Posterior vena cava (tissue), 2 donors: ENCODE results near the gene ST7. TPM values are rescaled to one million over a fixed set of nuclear protein-coding genes. Genes with fewer than 3 reads are reported as not detected.
"Not testable (repeated sequence)": the region's sequence is repeated elsewhere in the genome, so short reads cannot be mapped to it uniquely, and the experiment has no call there.

Experiments used
- DNase-seq: peaks from one replicate; pipeline ENCODE4 v3.0.0-alpha.2; 2020; ENCODE audit warnings: low spot score
- intact Hi-C, 2 donors: fragments of 100-400 bp; cut with DNase I; formaldehyde crosslinking; loops; one replicate each; pipeline versions ENCODE4 v1.14.1 to v1.14.2; 2022 to 2023
- total RNA-seq, 2 donors: library from RNA; stranded (reverse); fragmentation: NEBNext Ultra II Directional; extraction: Animal tissue kit (Norgen Biotek cat#: 25700); gene quantifications; one replicate each; pipeline ENCODE4 v1.2.1, GENCODE V29; 2021
- donor health status: DM: yes; HTN: yes; CAD: no.
- donor health status: DM: yes; HTN: yes; CAD: no.

ST7 gene
- total RNA-seq, 2 donors from 2014 or later = 14.9 to 16.2 TPM

DNA sequence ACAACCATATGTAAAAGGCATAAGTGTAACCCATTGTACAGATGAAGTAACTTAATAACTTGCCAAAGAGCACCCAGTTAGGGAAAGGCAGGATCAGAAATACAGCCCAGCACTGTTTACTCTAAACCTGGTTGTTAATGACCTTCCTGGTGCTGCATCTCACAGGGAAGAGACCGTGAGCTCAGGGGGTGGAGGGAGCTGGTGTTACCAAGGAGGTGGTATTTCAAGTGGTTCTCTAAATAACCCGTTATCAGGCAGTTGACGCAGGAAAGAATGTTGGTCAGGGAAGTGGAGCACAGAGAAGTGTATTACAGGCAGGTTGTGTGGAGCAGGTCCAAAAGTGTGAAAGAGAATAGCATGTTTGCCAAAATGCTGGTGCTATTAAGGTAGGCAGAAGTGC, 4.4 kb upstream of the ST7 start:
- intact Hi-C loops = no loop called here
- DNase-seq = no peak

DNA sequence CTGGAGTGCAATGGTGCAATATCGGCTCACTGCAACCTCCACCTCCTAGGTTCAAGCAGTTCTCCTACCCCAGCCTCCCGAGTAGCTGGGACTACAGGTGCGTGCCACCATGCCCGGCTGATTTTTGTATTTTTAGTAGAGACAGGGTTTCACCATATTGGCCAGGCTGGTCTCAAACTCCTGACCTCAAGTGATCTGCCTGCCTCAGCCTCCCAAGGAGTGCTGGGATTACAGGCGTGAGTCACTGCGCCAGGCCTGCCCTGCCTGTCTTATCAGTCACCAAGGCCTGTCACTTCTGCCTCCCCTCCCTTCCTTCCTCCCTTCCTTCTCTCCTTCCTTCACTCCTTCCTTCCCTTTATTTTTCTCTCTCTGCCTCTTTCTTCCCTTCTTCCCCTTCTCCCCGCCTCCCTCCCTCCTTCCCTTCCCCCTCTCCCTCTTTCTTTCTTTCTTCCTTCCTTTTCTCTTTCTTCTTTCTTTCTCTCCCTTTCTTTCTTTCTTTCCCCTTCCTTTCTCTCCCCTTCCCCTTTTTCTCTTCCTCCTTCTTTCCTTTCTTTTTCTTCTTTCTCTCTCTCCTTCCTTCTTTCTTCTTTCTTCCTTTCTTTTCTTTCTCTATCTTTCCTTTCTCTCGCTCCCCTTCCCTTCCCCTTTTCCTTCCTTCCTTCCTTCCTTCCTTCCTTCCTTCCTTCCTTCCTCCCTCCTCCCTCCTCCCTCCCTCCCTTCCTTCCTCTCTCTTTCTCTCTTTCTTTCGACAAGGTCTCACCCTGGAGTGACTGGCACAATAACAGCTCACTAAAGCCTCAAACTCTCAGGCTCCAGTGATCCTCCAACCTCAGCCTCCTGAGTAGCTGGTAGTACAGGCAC, 3.1 kb upstream of the ST7 start:
- intact Hi-C loops = no loop called here
- DNase-seq = no peak

DNA sequence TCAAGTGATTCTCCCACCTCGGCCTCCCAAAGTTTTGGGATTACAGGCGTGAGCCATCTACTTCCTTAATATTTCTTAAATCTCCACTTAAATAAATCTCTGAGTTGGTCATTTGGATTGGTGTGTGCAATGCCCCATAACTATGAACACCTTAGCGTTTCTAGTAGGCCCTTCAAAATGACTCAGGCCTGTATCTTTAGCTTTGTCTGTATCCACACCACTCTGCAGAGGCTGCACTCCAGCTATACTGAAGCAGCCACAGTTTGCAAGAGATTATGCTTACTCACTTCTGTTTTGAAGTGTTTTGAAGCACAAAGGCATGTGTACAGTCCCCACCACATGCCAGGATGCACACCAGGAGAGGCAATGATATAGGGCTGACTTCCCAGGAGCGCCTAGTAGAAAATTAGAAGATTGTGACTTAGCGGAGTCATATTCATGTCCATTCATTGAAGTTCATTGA, 2.4 kb upstream of the ST7 start:
- no peak for DNase-seq
- intact Hi-C loops = no loop called here

DNA sequence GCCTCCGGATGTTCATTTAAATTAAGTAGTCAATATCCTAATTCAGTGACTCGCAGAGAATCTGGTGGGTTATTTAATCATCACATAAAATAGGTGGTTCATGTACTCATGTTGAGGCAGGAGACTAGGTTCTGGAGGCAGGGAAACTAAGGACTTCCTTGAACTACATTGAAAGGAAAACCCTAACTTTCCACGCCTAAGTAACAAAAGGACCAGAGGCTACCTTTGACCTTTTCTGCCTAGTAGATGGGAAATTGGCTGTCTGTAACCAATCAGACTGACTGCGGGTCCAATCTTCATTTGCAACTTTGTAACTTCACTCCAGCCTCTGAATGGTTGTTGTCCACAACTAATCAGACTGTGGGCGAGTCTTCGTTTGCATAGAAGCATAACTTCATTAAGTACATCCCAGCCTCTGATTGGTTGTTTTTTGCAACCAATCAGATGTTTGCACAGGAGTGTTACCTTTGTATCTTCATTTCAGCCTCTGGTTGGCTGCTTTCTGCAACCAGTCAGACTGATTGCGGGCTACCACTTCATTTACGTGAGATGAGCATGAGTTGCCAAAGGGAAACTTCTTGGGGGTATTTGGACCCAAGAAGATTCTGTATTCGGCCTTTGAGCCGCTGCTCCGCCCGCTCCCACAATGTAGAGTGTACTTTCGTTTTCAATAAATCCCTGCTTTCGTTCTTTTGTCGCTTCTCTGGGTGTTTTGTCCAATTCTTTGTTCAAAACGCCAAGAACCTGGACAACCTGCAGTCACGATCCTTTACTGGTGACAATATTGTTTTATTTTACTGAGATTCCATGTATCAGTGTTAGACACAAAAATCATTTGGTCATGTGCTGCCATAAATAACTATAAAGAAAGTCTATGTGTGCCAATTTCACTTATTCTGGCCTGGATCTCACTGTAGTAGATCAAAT, 1.7 kb upstream of the ST7 start:
- intact Hi-C loops = no loop called here
- no peak for DNase-seq

DNA sequence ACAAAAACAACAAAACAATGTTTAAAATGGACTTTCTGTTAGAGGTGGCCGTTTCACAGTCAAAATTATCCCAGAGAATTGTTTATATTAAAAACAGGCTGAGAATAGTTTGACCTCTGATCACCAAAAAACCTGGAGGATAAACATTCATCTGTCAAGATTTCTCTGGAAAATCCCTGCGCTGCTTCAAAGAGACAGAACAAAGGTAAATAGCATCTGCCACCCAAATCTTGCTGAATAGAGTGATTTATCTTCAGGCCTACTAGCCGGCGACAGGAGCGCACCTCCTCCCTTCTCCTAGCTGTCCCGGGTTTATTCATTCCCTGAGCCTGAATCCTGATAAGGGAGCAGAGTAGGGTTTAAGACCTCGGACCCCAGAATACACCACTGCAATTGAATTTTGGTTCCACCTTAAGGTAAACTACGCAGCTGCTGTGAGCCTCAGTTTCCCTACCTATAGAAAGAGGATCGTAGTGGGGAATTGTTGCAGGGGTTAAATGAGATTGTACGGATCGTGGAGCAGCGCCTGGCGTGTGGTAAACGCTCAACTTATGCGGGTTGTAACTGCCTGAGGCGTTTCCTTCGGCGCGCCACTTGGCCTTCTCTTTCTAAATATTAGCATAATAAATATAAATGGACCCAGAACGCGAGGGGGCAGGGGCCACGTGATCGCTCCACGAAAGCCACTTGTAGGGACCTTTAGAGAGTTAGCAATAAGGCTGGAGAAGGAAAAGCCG, 498 bp upstream of the ST7 start:
- intact Hi-C loops = no loop called here
- DNase-seq = peak; percentile 90

DNA sequence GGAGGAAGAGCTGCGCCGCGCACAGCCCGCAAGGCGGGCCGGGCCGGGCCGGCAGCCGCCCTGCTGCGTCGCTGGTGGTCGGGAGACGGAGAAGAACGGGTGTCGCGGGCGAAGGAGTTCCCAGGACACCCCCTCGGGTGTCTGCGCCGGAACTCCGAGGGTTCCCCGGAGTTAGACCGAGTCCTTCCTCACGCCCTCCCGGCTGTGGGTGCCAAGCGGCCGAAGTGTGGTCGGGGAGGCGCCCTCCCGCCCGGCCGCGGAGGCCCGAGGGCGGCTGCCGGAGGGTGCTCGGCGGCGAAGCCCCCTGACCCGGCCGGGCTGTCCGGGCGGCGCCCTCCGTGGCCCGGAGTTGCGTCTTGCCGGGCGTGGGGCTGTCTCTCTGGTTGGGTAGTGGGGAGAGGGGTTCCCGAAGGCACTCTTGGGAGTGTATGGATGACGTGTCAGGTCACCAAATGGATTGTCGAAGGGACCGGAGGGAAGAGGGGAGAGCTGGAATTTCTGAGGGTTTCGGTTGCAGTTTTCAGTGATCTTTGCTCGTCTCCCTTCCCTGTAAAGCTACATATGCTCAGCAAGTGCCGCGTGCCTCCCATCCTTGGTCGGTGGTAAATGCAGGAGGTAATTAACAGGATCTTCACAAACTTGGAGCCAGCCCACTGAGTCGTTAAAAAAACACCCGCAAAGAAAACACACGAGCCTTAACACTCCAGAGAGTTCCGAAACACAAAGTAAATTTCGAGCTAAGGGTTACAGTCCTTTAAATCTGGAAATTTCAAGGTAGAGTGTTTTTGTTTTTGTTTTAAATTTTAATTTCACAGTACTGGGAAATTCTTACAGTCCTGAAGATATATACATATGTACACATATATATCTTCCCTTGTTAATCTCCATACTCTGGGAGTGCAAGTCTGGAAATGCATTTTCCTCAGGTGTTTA, 871 bp downstream of the ST7 start:
- intact Hi-C loops = no loop called here
- DNase-seq = peak; percentile 88

DNA sequence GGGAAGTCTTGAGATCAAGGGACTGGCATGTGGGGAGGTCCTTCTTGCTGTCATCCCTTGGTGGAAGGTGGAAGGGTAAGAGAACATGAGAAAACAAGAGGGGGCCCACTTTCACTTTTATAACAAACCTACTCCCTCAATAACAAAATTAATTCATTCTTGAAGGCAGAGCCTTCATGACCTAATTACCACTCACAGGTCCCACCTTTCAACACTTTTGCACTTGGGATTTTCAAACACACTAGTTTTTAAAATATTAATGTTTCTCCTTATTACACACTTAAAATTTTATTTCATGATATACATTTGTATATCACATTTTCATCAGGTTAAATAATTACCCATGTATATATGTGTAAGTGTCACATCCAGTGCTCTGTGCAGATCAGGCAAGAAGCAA, 2.0 kb downstream of the ST7 start:
- no peak for DNase-seq
- intact Hi-C loops = no loop called here

DNA sequence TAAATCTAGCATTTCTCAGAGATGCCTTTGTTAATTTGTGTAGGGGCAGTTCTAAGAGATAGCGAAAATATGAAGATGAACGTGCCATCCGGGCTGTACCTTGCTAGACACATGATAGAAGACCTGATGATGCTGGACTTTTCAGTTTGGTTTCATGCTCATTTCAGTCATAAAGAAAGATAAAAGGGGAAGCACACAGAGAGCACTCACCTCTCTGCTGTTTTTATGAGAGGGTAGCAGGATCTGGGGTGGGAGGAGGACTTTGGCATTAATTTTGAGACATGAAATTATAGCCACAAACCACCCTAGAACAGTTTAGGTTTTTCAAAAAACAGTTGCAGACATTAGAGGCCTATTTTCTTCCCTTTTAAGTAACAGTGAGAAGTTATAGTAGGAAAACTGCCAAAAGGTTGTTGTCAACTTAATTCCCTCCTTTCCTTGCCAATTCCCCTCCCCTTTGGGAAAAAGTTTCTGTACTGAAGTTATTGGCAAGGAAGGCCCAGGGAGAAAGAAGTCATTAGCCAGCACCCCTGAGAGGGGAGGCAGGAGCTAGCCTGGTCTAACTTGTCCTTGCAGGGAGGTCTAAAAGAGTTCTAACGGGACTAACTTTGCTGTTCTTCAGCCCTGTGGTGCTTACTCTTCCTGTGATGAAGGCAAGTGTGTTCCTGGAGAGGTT, 2.6 kb downstream of the ST7 start:
- no peak for DNase-seq
- intact Hi-C loops = no loop called here

DNA sequence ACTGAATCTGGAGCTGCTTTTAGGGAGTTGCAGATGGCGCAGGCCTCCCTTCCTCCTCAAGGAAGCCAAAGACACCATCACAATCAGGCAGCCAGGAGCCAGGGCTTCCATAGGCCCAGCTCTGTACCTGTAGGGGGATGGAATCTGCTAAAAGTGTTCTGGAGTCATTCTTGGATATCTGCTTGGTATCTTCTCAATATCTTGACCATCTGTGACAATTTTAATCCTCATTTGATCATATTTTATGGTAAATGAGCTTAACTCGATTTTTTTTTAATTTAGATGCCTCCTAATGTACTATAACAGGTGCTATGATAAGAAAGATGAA, 3.1 kb downstream of the ST7 start:
- intact Hi-C loops = no loop called here
- DNase-seq = no peak

DNA sequence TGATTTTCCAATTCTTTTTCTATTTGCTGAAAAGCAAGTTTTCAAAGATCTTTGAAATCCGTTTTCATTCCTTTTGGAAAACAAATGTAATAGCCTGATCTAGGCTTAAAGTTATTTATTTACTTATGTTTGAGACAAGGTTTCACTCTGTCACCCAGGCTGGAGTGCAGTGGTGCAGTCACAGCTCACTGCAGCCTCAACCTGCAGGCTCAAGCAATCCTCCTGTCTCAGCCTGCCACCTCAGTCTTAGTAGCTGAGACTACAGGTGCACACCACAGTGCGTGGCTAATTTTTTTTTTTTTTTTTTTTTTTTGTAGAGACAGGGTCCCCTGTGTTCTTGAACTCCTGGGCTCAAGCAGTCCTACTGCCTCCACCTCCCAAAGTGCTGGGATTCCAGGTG, 4.6 kb downstream of the ST7 start:
- intact Hi-C loops = no loop called here
- no peak for DNase-seq

DNA sequence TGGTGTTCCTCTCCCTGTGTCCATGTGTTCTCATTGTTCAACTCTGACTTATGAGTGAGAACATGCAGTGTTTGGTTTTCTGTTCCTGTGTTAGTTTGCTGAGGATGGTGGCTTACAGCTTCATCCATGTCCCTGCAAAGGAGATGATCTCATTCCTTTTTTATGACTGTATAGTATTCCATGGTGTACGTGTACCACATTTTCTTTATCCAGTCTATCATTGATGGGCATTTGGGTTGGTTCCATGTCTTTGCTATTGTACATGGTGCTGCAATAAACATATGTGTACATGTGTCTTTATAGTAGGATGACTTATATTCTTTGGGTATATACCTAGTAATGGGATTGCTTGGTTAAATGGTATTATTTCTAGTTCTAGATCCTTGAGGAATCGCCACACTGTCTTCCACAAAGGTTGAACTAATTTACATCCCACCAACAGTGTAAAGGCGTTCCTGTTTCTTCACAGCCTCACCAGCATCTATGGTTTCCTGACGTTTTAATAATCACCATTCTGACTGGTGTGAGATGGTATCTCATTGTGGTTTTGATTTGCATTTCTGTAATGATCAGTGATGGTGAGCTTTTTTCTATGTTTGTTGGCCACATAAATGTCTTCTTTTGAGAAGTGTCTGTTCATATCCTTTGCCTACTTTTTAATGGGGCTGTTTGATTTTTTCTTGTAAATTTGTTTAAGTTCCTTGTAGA, 8.8 kb downstream of the ST7 start:
- intact Hi-C loops, DNase-seq: not testable (repeated sequence)

DNA sequence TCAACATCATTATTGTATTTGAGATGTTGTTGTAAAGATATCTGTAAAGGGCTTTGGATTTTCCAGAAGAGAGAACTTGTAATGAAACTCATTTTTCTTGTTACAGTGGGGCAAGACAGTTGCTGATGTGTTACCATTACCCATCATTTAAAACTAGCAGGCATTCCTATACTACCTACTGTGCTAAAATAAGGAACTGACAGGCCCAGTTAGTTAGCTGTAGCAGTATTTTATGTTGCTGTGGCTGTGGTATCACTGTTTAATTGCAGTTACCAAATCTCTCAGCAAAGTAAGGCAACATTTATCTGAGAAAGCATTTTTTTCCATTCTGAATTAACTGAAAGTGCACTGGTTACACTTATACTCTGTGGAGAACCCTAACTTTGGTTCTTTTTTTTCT, 9.9 kb downstream of the ST7 start:
- no peak for DNase-seq

DNA sequence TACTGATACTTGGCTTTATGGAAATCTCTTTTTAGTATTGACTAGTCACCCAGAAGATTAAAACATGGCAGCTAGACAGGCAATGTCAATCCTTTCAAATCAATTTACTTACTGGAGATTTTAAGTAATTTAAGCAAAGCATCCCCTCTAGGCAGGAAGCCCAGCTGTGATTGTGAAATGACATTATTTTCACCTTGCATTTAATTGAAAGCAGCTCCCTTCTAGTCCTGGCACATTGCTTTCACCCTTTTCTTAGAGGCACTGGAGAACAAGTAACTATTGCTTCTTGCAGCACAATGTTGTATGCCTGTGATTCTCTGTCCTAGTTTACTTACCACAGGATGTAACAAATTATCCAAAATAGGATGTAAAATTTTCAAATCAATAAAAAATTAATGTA, 13.3 kb downstream of the ST7 start:
- no peak for DNase-seq
- intact Hi-C loops = no loop called here

More for the DNA sequence above, 9.9 kb downstream of the ST7 start:
- intact Hi-C loops = no loop called here

DNA sequence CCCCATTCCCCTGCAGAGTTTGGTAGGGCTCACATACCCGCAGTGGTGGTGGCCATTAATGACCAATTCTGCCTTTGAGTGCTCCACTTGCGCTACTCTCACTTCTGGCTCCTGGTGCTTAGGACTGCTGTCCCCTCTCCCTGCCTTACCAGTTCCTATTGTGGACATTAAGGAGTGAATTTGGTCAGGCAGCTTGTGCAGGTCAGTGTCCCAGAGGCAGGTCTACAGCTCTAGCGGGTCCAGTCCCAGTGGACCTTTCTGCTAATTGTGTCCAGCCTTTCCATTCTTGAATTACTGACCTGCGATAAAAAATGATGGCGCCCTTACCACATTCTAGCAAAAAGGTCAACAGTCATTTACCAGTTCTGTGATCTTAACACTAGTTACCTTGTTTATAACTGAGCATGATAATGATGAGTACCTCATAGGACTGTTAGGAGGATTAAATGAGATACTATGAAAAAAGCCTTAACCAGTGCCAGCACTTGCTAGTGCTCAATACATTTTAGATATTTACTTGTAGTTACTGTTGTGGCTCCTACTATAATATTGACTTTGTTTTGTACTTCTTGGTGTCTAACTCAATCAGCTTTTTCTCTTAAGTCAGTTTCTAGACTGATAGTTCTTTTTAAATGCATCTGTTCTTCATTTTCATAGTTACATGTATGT, 14.1 kb downstream of the ST7 start:
- DNase-seq = no peak
- intact Hi-C loops = no loop called here

DNA sequence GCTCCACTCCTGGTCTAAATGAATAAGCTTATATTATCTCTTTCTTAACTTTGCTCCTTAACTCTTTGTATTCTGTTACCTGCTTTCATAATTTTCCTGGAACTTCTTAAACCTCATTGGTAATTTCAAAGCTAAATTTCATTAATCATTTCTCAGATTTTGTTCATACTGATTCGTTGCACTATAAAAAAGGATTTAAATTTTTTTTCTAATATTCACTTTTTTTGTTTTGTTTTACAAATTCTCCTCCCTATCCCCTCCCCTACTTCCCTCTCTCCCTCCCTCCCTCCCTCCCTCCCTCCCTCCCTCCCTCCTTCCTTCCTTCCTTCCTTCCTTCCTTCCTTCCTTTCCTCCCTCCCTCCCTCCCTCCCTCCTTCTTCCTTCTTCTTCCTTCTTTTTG, 14.7 kb downstream of the ST7 start:
- no peak for DNase-seq
- intact Hi-C loops = no loop called here

DNA sequence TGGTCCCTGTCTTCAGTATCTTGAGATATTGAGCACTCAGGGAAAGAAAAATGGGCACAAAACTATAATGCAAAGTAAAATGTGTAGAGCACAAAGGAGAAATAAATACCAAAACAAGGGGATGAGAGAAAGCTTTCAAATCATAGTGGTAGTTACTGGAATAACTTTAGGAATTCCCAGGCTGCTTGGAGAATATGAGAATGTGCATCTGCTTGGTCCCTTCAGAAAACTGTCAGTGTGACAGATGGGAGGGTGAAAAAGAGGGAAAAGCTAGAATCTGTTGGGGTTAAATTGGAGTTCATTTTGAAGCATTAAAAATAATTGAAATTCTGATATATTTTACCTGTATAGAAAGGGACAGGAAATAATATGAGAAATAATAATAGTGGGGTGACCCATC, 15.3 kb downstream of the ST7 start:
- intact Hi-C loops = no loop called here
- no peak for DNase-seq

DNA sequence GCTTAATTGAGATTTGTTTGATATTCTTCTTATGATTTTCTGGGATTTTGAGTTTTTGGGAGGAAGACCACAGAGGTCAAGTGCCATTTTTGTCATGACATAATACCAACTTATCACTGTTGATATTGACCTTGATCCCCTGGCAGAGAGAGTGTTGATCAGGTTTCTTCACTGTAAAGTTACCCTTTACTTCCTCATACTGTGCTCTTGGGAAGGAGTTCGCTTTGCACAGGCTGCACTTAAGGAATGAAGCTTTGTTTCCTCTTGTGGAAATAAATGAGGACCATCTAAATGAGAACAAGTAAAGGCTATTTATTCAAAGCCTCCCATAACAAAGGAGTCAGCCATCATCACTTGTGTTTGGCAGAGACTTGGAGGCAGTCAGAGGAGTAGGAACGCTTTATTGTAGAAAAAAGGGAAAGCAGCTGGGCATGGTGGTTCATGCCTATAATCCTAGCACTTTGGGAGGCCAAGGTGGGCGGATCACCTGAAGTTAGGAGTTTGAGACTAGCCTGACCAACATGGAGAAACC, 16.1 kb downstream of the ST7 start:
- DNase-seq = no peak
- intact Hi-C loops = no loop called here
